Stimulated activated CD4-positive, alpha-beta T cell treated with anti-CD3 and anti-CD28 coated beads, Interleukin-2, amount 100 ng/mL, for 24 hours (primary cell): Measurements from ENCODE around the gene CD22.

Source experiments
- DNase-seq, 2 donors: peaks; one replicate each; pipeline ENCODE4 v3.0.0-alpha.2; 2020

Gene CD22

GRCh38 chr19:35315883-35316282 is 13.1 kb upstream of the CD22 start:
- no peak for DNase-seq

DNA sequence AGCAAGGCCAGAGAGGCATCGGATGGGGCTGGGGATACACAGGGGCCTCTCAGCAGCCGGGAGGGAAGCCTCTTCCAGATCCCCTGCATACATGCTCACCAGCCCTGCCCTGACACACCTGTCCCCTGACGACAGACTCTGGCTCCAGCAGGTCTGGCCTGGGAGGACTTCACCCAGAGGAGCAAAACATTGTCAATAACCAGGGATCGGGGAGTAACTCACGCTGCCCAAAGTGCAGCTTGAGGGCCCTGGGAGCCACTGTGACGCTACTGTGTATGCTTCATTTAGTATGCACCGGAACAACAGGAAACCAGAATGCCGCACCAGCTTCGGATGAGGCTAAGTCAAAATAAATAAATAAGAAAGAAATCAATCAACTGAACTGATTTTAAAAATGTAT is 12.4 kb upstream of the CD22 start:
- DNase-seq = no peak

DNA sequence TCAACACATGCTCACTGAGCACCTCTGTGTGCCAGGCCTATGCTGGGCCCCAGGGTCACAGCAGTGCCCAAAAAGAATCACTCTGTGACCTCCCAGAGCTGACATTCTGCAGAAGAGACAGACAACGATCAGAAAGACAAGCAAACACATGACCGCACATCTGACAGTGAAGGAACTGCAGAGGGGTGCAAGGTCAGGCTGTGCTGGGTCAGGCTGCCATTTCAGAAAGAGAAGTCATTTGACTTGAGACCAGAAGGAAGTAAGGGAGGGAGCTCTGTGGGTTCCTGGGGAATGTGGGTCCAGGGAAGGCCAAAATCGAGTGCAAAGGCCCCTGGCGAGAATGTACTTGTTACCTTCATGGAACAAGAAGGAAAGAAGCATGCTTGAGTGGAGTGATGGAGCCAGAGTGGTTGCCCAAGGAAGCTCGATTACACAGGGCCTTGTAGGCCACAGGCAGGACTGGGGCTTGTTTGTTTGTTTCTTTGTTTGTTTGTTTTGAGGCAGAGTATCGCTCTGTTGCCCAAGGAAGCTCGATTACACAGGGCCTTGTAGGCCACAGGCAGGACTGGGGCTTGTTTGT is 11.4 kb upstream of the CD22 start:
- DNase-seq = no peak

GRCh38 chr19:35318679-35319448 is 10.1 kb upstream of the CD22 start:
- no peak for DNase-seq

DNA sequence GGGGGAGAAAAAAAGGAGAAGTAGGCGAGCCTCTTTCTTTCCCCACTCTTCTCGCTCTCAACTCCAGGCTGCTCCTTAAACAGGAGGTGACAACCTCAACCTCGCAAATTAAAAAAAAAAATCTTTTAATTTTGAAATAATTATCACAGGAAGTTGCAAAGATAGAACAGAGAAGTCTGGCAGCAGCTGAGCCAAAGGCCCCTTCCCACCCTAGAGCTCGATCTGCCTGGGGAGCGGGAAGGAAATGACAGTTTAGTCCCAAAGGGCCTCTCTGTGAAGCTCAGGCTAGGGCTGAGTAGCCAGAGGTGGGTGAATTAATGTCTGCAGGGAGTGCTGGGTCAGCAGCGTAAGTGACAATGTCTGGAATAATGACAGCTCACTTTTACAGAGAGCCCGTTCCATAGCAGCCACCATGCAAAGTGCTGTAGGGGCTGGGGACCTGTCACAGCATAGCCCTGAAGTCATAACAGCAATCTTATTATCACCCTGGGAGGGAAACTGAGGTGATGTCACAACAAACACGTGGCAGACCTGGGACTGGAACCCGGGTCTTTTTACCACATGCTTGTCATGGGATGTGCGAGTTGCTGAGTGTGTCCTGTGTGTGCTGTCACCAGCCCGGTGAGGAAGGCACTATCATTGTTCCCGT is 8.8 kb upstream of the CD22 start:
- DNase-seq = no peak

- DNase-seq = no peak
Measured at GRCh38 chr19:35321291-35321690, 7.7 kb upstream of the CD22 start.

DNA sequence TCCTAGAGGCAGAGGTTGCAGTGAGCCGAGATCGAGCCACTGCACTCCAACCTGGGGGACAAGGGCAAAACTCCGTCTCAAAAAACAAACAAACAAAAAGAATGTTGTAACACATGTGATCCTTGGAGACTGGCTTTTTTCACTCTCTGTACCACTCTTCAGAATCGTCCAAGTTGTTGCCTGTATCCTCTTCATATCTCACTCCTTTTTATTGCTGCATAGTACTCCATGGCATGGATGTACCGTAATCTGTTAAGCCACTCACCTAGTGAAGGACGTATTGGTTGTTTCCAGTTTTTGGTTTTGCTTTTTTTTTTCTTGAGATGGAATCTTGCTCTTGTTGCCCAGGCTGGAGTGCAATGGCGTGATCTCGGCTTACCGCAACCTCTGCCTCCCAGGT is 7.0 kb upstream of the CD22 start:
- no peak for DNase-seq

- no peak for DNase-seq
Measured at GRCh38 chr19:35327642-35328041, 1.3 kb upstream of the CD22 start.

DNA sequence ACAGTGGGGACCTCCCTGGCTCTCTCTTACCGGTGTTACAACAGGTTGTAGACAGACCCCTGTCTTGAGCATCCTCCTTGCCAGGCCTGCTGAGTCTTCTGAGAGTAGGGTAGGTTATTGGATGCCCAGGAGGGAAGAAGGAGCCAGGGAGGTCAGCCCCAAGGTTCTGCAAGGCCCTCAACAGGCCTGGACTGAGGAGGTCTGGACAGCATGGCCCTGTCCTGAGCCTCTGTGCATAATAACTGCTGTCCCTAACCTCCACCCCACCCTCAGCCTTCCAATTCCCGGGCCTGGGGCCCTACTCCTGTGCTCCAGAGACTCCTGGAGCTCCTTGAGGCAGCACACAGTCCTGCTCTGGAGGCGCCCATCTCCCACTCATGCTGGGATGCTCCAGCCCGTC is 336 bp downstream of the CD22 start:
- no peak for DNase-seq

DNA sequence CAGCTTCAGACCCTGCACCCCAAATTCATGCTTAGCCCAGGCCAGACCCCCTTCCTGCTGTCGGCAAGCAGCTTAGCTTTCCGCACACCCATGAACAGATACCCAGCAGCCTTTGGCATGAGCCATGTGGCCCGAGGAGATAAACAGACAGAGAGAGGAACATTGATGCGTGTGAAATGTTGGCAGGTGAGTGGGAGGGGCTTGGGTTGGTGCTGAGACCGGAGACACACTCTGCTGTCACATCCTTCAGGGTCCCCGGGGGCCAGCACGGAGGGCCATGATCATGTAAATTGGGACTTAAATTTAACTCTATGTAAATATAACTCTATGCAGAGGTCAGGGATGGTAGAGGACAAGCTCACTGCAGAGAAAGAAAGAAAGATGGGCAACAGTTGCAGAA is 1.5 kb downstream of the CD22 start:
- DNase-seq = no peak

DNA sequence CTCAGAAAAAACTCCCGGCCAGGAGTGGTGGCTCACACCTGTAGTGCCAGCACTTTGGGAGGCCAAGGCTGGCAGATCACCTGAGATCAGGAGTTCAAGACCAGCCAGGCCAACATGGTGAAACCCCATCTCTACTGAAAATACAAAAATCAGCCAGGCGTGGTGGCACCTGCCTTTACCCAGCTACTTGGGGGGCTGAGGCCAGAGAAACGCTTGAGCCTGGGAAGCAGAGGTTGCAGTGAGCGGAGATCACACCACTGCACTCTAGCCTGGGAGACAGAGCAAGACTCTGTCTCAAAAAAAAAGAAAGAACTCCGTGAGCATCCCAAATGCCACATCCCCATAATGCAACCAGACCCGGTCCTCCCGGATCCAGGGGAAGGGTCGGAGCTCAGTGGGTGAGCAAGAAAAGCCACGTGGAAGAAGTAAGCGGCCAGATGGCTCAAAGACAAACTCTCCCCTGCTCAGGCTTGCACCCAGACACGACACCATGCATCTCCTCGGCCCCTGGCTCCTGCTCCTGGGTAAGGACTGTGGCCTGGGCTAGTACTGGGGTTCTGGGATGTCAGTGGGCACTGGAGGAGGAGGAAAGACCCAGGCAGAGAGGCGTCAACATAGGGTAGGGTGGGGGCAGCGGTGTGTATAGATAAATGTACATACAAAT is 2.7 kb downstream of the CD22 start:
- no peak for DNase-seq

DNA sequence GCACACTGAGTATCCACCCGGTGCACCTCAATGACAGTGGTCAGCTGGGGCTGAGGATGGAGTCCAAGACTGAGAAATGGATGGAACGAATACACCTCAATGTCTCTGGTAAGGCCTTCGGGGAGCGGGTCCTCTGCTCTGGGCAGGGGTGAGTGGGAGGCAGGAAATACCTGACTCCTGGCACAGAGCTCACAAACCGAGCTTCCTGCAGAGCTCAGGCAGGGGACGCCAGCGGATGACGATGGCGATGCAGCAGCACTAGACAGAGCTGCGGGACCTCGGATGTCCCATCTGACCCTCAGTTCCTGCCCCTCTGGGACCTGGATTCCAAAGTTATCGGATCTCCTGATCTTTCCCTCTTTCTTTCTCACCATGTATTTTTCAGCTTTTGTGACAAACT is 3.8 kb downstream of the CD22 start:
- peak in 1 of 2 donors; percentile 46 for DNase-seq

DNA sequence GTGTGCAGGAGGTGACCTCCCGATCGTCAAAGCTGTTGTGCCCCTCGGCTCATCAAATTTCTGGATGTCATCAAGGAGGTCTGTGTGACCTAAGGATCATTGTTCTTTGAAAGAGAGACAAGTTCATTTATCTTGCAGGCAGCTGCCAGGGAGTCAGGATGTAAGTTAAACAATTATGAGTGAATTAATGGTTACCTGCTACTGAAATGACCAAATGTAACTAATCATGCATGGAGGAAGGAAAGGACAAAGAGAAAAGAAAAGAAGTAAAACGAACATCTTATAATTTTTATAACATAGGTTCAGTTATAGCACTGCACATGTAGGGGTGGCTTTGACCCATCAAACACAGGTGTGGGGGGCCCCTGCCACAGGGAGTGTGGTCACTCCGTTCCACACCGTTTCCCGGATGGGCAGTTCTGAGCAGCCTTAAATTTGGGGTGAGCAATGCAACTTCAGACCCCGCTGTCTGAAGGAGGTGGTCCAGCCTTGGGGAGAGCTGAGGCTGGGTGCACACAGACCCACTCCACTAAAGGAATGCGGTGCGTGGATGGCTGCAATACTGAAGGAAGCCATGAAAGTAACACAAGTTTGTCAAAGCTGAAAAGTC is 5.3 kb downstream of the CD22 start:
- no peak for DNase-seq

DNA sequence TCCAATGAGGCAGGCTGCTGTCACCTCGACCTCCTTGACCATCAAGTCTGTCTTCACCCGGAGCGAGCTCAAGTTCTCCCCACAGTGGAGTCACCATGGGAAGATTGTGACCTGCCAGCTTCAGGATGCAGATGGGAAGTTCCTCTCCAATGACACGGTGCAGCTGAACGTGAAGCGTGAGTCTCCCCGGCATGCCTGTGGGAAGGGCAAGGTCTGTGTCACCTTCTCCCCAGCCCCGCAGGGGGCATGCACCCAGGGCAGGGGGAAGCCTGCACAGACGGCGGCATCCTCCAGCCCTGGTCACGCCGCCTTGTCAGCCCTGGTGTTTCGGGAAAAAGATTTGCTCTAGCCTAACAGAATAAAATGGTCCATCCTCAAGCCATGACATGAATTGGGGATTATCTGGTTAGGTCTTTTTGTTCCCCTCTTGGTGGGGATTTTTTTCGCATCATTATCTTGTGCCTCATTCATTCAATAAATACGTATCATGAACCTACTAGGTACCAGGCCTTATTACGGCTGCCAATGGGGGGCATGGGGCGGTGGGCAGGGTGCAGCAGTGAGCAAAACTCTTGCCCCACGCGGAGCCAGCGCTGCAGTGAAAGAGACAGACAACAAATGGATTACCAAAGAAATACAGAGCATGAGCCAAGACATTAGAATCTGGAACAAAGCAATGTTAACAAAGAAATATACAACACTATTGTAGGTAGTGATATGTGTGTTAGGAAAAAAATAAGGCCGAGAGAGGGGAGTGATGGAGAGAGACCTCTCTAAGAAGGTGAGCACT is 7.4 kb downstream of the CD22 start:
- no peak for DNase-seq

DNA sequence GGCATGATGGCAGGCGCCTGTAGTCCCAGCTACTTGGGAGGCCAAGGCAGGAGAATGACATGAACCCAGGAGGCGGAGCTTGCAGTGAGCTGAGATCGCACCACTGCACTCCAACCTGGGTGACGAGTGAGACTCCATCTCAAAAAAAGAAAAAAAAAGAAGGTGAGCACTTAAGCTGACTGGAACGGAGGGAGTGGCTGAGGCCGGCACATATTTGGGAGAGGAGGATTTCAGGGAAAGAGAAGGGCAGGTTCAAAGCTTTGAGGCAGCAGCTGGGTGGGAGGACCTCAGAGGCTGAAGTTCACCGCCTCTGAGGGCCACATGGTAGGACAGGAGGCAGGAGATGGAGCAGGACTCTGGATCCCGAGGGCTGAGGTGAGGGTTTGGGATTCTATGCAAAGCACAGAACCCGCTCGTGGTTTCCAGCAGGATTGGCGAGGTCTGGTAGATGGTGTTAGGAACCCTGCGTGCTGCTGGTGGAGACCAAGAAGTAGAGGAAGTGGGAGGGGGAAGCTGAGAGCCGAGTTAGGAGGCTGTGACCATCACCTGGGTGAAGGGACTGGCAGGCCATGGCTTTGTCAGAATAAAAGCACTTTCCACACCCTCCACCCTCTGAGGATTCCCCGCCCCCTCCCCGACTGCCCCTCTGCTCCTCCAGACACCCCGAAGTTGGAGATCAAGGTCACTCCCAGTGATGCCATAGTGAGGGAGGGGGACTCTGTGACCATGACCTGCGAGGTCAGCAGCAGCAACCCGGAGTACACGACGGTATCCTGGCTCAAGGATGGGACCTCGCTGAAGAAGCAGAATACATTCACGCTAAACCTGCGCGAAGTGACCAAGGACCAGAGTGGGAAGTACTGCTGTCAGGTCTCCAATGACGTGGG is 8.4 kb downstream of the CD22 start:
- DNase-seq = no peak

DNA sequence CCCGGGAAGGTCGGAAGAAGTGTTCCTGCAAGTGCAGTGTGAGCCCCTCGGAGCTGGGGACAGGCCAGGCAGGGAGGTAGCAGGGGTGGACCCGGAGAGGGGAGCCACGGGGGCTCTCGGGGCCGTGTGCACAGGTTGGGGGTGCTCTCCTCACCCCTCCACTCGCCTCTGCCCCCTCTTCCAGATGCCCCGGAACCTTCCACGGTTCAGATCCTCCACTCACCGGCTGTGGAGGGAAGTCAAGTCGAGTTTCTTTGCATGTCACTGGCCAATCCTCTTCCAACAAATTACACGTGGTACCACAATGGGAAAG is 9.0 kb downstream of the CD22 start:
- no peak for DNase-seq

DNA sequence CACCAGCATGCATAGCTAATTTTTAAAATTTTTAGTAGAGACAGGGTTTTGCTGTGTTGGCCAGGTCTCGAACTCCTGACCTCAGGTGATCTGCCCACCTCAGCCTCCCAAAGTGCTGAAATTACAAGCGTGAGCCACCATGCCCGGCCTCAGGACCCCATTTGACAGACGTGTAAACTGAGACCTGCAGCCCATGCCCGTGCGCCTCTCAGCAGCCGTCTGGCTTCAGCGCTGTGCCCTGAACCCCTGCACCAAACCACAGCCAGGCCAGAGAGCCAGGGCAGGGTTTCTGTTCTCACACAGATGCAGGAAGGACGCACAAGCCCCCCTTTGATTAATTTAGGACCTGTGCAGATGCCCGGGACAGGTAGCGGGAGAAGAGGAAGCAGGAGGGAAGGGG is 11.4 kb downstream of the CD22 start:
- DNase-seq = no peak

GRCh38 chr19:35341006-35341405 is 12.0 kb downstream of the CD22 start:
- no peak for DNase-seq

GRCh38 chr19:35341565-35342225 is 12.7 kb downstream of the CD22 start:
- no peak for DNase-seq

GRCh38 chr19:35342430-35342829 is 13.4 kb downstream of the CD22 start:
- no peak for DNase-seq

GRCh38 chr19:35344511-35345031 is 15.6 kb downstream of the CD22 start:
- no peak for DNase-seq
